ENCODE data around the gene CUX1. TPM values are rescaled to one million over a fixed set of nuclear protein-coding genes. Genes with fewer than 3 reads are reported as not detected.
A peak's percentile ranks its signal among the peaks of the same experiment; 100 is the strongest.

CUX1 gene
- total RNA-seq, 4 donors from 2014 or later = 56.9 to 124 (median 93.2) TPM

DNA sequence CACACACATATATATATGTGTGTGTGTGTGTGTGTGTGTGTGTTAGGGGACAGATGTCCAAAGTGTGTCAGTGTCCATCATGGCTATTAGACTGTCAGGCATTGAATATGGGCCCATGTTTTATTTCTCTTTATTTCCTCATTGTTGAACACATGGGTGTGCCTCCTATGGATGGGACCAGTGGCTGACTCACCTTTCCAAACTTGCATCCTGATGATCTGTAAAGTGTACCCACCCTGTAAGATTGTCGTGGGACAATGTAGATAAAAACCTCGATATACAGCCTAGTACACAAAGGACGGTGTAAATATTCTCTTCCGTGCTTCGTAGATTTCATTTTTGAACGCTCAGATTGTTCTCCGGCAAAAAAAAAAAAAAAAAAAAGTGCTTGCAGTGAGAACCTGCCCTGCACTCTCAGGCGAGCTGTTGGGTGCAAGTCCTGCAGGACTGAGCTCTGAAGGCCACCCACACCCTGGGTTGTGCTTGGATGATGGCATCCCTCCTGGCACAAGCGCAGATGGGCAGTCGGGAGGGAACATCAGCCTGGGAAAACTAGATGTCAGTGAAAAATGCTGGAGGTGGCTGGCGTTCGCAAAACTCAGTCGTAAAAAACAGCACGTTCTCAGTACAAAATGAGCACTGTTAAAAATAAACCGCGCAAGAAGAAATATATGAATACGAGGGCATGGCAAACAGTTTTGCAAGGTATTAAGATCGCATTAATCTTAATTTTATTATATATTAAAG, 166.9 kb downstream of the CUX1 start:
- no peaks in the 10 kb centered on the region for H3K9me3 ChIP-seq
- H3K4me3 ChIP-seq = no peak overlapping the region
- H3K27me3 ChIP-seq = no peaks in the 10 kb centered on the region
- H3K27ac ChIP-seq = peak overlapping the region; percentile 15 to 56 (median 50)
- H3K36me3 ChIP-seq = no peaks in the 10 kb centered on the region
- TF ChIP-seq EP300 (IDR thresholded peaks at IDR 0.05; ENCODE audit: low read depth) = no peak
- TF ChIP-seq POLR2A (IDR thresholded peaks at IDR 0.05) = no peak
- peak in 1 of 3 donors; percentile 16 for TF ChIP-seq POLR2AphosphoS5 (IDR thresholded peaks at IDR 0.05)
- TF ChIP-seq CTCF (IDR thresholded peaks at IDR 0.05) = no peak
- peak; percentile 26 for DNase-seq
- intact Hi-C loops (cut with DNase I; ENCODE audit: low total_unique reads) (no loop called here), in situ Hi-C loops (cut with MboI; ENCODE audit: low pct_ligation_motif_present in 1 of 4, low pct_unique_long_range_greater_than_20kb in 1 of 4, low sequenced_read_pairs in 3 of 4) (no loop called here)
- peaks cover 0 to 24% (median 7%) of the 10 kb centered on the region in 4 donors for H3K4me1 ChIP-seq
- 80 to 90% methylated on average over 8 to 18 of the region's 18 CpGs for WGBS, 2 donors (ENCODE audit: low coverage in 1 of 2)

DNA sequence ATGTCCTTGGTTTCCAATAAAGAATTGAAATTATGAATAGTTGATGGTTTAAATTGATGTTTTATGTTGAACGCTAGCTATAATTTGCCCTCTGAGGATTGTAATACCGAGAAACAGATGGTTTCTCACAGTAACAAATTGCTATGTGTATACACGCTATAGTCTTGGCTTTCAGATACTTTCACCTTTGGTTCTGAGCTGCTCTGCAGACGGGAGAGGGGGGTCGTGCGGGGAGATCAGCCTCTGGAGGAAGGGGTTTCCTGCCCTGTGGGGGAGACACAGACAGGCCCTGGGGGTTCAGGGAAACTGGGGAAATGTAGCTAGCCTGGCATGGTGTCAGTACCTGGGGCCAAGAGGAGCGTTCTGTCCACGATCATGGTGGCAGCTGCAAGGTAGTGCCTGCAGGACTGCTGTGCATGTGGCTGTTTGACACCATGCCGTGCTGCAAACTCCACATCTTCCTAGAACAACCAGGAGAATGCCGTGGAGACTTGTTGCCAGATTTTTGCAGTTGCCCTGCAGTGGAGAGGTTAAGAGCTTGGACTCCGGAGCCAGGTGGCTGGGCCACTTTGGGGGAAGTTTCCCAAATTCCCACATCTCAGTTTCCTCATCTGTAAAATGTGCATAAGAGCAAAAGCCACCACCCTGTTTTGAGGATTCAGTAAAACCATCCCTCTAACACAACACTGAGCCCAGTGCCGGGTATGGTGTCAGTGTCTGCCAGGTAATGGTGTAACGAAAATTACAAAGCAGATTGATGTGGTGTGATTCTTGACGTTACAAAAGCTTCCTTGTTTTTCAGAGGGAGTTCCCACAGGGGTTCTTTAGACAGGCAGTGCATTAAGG, 167.9 kb downstream of the CUX1 start:
- Histone ChIP-seq H3K27ac (peak overlapping the region in 2 of 4 donors; percentile 46 to 56), H3K9me3 (no peaks in the 10 kb centered on the region), H3K36me3 (no peaks in the 10 kb centered on the region), H3K27me3 (no peaks in the 10 kb centered on the region), H3K4me1 (peaks cover 0 to 24% (median 7%) of the 10 kb centered on the region in 4 donors), H3K4me3 (no peak overlapping the region)
- DNase-seq = no peak
- TF ChIP-seq EP300 (IDR thresholded peaks at IDR 0.05; ENCODE audit: low read depth) (no peak), POLR2A (IDR thresholded peaks at IDR 0.05) (no peak), POLR2AphosphoS5 (IDR thresholded peaks at IDR 0.05) (no peak), CTCF (IDR thresholded peaks at IDR 0.05) (no peak)
- in situ Hi-C loops (cut with MboI; ENCODE audit: low pct_ligation_motif_present in 1 of 4, low pct_unique_long_range_greater_than_20kb in 1 of 4, low sequenced_read_pairs in 3 of 4) (no loop called here), intact Hi-C loops (cut with DNase I; ENCODE audit: low total_unique reads) (no loop called here)
- WGBS, 2 donors (ENCODE audit: low coverage in 1 of 2) = 74 to 77% methylated on average over 12 to 14 of the region's 14 CpGs

DNA sequence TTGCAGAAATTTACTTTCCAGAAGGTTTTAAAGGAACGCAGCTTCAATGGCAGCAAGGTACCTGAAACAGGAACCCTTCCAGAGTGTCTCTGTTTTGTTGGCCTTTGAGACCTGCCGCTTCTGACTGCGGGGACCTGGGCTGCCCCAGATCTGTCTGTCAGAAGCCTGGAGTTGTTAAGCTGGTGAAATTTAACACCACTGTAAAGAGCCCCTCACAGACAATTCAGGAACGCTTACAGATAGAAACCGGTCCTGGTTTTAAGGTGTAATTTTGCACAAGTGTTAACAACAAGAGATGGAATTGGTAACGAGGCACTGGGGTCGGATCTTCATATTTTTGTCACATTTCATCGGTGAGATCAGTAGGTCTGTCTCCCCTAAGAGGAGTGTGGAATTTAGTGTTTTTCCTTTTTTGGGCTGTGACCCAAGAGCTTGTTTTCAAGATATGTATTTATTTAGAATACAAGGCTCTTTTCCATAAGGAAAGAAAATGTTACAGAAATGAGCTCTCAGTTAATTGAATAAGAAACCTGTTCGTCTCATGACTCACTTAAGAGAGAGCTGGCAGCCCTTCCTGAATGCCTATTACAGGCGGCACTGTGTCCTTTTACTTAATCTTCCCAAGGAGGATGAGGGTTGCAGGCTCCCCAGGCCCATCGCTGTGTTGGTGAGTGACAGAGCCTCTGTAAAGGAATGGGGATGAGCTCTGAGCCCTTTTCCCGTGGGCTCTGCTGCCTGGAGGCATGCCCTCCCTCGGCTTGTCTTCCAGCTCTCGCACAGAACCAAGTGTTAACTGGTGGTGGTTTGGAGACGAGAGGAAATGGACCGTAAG, 168.7 kb downstream of the CUX1 start:
- no peaks in the 10 kb centered on the region for H3K9me3 ChIP-seq
- H3K4me1 ChIP-seq = peaks cover 0 to 24% (median 7%) of the 10 kb centered on the region in 4 donors
- H3K27ac ChIP-seq = no peak overlapping the region
- DNase-seq = no peak
- no peaks in the 10 kb centered on the region for H3K36me3 ChIP-seq
- TF ChIP-seq POLR2AphosphoS5 (IDR thresholded peaks at IDR 0.05) = no peak
- TF ChIP-seq CTCF (IDR thresholded peaks at IDR 0.05) = no peak
- TF ChIP-seq EP300 (IDR thresholded peaks at IDR 0.05; ENCODE audit: low read depth) = no peak
- no peak for TF ChIP-seq POLR2A (IDR thresholded peaks at IDR 0.05)
- in situ Hi-C loops (cut with MboI; ENCODE audit: low pct_ligation_motif_present in 1 of 4, low pct_unique_long_range_greater_than_20kb in 1 of 4, low sequenced_read_pairs in 3 of 4) = no loop called here
- H3K4me3 ChIP-seq = no peak overlapping the region
- intact Hi-C loops (cut with DNase I; ENCODE audit: low total_unique reads) = no loop called here
- 72 to 86% methylated on average over 10 to 16 of the region's 16 CpGs for WGBS, 2 donors (ENCODE audit: low coverage in 1 of 2)
- no peaks in the 10 kb centered on the region for H3K27me3 ChIP-seq
